ENCODE measurements around the gene ZNF764.
"Not testable (repeated sequence)": the region's sequence is repeated elsewhere in the genome, so short reads cannot be mapped to it uniquely, and the experiment has no call there.

ZNF764 gene

GRCh38 chr16:30539000-30539964, 18.9 kb downstream of the ZNF764 start:
- no peak overlapping the region for H3K4me3 ChIP-seq (ENCODE audit: low read depth, low read length)
- no peak for DNase-seq (ENCODE audit: low read depth)
- TF ChIP-seq CTCF (IDR thresholded peaks at IDR 0.05; ENCODE audit: low read depth, low read length, missing control alignments) = no peak
- in situ Hi-C loops (cut with HindIII; ENCODE audit: low sequenced_read_pairs) = no loop called here

GRCh38 chr16:30536391-30537024, 21.7 kb downstream of the ZNF764 start:
- H3K4me3 ChIP-seq (ENCODE audit: low read depth, low read length); in situ Hi-C loops (cut with HindIII; ENCODE audit: low sequenced_read_pairs); DNase-seq (ENCODE audit: low read depth): not testable (repeated sequence)

GRCh38 chr16:30535777-30536190, 22.4 kb downstream of the ZNF764 start:
- DNase-seq (ENCODE audit: low read depth) = no peak
- H3K4me3 ChIP-seq (ENCODE audit: low read depth, low read length) = peak overlapping the region; percentile 53
- TF ChIP-seq CTCF (IDR thresholded peaks at IDR 0.05; ENCODE audit: low read depth, low read length, missing control alignments) = peak; percentile 69
- in situ Hi-C loops (cut with HindIII; ENCODE audit: low sequenced_read_pairs) = no loop called here

GRCh38 chr16:30535106-30535776, 22.9 kb downstream of the ZNF764 start:
- in situ Hi-C loops (cut with HindIII; ENCODE audit: low sequenced_read_pairs) = no loop called here
- no peak for DNase-seq (ENCODE audit: low read depth)

GRCh38 chr16:30534368-30535105, 23.6 kb downstream of the ZNF764 start, which contains the start of gene ZNF747:
TSS of gene ZNF747 (minus strand) at chr16:30534858. CDS start at chr16:30534679, 179 bp downstream.
- DNase-seq (ENCODE audit: low read depth) = peak; percentile 41
- no peak for TF ChIP-seq CTCF (IDR thresholded peaks at IDR 0.05; ENCODE audit: low read depth, low read length, missing control alignments)
- peak within 1 kb of the TSS; percentile 53 for H3K4me3 ChIP-seq (ENCODE audit: low read depth, low read length)
- in situ Hi-C loops (cut with HindIII; ENCODE audit: low sequenced_read_pairs) = no loop called here

More at GRCh38 chr16:30535106-30535776, 22.9 kb downstream of the ZNF764 start:
- no peak for TF ChIP-seq CTCF (IDR thresholded peaks at IDR 0.05; ENCODE audit: low read depth, low read length, missing control alignments)
- peak overlapping the region; percentile 53 for H3K4me3 ChIP-seq (ENCODE audit: low read depth, low read length)

- no peak for DNase-seq (ENCODE audit: low read depth)
- no peak for TF ChIP-seq CTCF (IDR thresholded peaks at IDR 0.05; ENCODE audit: low read depth, low read length, missing control alignments)
- peak overlapping the region; percentile 53 for H3K4me3 ChIP-seq (ENCODE audit: low read depth, low read length)
- in situ Hi-C loops (cut with HindIII; ENCODE audit: low sequenced_read_pairs) = no loop called here
These were observed 24.3 kb downstream of the ZNF764 start for GRCh38 chr16:30533748-30534367.

Data from astrocyte of the cerebellum (primary cell).